ENCODE measurements around the gene LMBR1L. TPM values are rescaled to one million over a fixed set of nuclear protein-coding genes. Genes with fewer than 3 reads are reported as not detected.
A peak's percentile ranks its signal among the peaks of the same experiment; 100 is the strongest.

LMBR1L gene
- total RNA-seq, 1 experiment from 2014 or later = 55.1 TPM

GRCh38 chr12:49092086-49092815 is 18.4 kb downstream of the LMBR1L start:
- H2AK5ac ChIP-seq (ENCODE audit: insufficient read length, low read length) = no peak overlapping the region
- peak; percentile 55 for TF ChIP-seq CTCF (conservative IDR thresholded peaks at IDR 0.05)
- no peak overlapping the region for H3K27ac ChIP-seq (ENCODE audit: insufficient read length, low read depth, low read length)
- H3K14ac ChIP-seq (ENCODE audit: insufficient read depth, low read length) = no peak overlapping the region
- no peak overlapping the region for H2BK20ac ChIP-seq (ENCODE audit: low read depth, low read length, poor library complexity, severe bottlenecking)
- no peaks in the 10 kb centered on the region for H3K9me3 ChIP-seq (ENCODE audit: control insufficient read depth, low read depth, low read length)
- H3K4me1 ChIP-seq (ENCODE audit: insufficient read depth, low read length) = no peaks in the 10 kb centered on the region
- no peaks in the 10 kb centered on the region for H3K79me2 ChIP-seq (ENCODE audit: insufficient read depth, low read length)
- DNase-seq = peak; percentile 86
- no peak overlapping the region for H4K8ac ChIP-seq (replicated peaks; ENCODE audit: insufficient read length, low read depth, low read length)
- no peak overlapping the region for H3K23ac ChIP-seq (ENCODE audit: insufficient read length, low read depth, low read length)
- peaks cover 67% of the 10 kb centered on the region for H3K27me3 ChIP-seq (ENCODE audit: insufficient read depth, low read length)
- H4K91ac ChIP-seq (ENCODE audit: insufficient read length, low read depth, low read length) = no peak overlapping the region
- WGBS (ENCODE audit: extremely low coverage, insufficient read length, low lambda C conversion rate) = no CpG with 5 or more reads among the region's 32 CpGs
- peak overlapping the region; percentile 27 for H3K4me2 ChIP-seq (ENCODE audit: insufficient read depth, insufficient read length, low read length)
- no peak overlapping the region for H2BK5ac ChIP-seq (ENCODE audit: insufficient read length, low read length)
- no peak overlapping the region for H2BK15ac ChIP-seq (ENCODE audit: low read depth, low read length)
- no peak overlapping the region for H2AFZ ChIP-seq (ENCODE audit: low read length)
- peaks cover 2 to 8% (median 2%) of the 10 kb centered on the region in 3 experiments; a peak in 4 of 7 replicates for H3K36me3 Mint-ChIP-seq (ENCODE audit: insufficient read depth in 1 of 3, low read depth in 3 of 3)
- H3K27ac Mint-ChIP-seq = no peak overlapping the region
- H2BK12ac ChIP-seq (ENCODE audit: insufficient read length, low read depth, low read length) = no peak overlapping the region
- no peak overlapping the region for H3K18ac ChIP-seq (ENCODE audit: insufficient read length, low read depth, low read length)
- peaks cover 8% of the 10 kb centered on the region for H4K20me1 ChIP-seq (ENCODE audit: control insufficient read depth, insufficient read depth, insufficient read length)
- H3K23me2 ChIP-seq (ENCODE audit: insufficient read length, low read depth, low read length, poor library complexity, severe bottlenecking) = peaks cover 18% of the 10 kb centered on the region
- no peaks in the 10 kb centered on the region; a peak in 1 of 5 replicates for H3K9me3 Mint-ChIP-seq
- H3K4me3 Mint-ChIP-seq = peak overlapping the region; percentile 18 to 77; a peak in 4 of 5 replicates
- no peak overlapping the region for H4K5ac ChIP-seq (ENCODE audit: insufficient read length, low read depth, low read length)
- H3K56ac ChIP-seq (ENCODE audit: insufficient read length, low read depth, low read length) = no peak overlapping the region
- H3T11ph ChIP-seq (ENCODE audit: low read length) = no peak overlapping the region
- H3K4me1 Mint-ChIP-seq = peaks cover 36 to 61% of the 10 kb centered on the region in 2 experiments
- H3K79me1 ChIP-seq (ENCODE audit: insufficient read depth, low read depth, low read length, poor library complexity, severe bottlenecking) = no peaks in the 10 kb centered on the region
- H2BK120ac ChIP-seq (ENCODE audit: low read depth, low read length, poor library complexity, severe bottlenecking) = no peak overlapping the region
- H3K9ac ChIP-seq (ENCODE audit: extremely low read depth, insufficient read length, low read length) = no peak overlapping the region
- no peak overlapping the region for H3K4ac ChIP-seq (ENCODE audit: low read depth, low read length)
- H3K27me3 Mint-ChIP-seq (ENCODE audit: low read depth) = peaks cover 87% of the 10 kb centered on the region

Data from H9 (cell line).